ACHN (cell line): ENCODE data around the gene MXRA7.
"Not testable (repeated sequence)": the region's sequence is repeated elsewhere in the genome, so short reads cannot be mapped to it uniquely, and the experiment has no call there.

Source experiments
- DNase-seq: peaks from one replicate; pipeline ENCODE4 v3.0.0-alpha.2; 2015
- in situ Hi-C: cut with HindIII; loops from 2 replicates; pipeline ENCODE4 v1.10.0; 2017; ENCODE audit warnings: low sequenced_read_pairs, low pct_ligation_motif_present, low pct_unique_long_range_greater_than_20kb

The MXRA7 gene

DNA sequence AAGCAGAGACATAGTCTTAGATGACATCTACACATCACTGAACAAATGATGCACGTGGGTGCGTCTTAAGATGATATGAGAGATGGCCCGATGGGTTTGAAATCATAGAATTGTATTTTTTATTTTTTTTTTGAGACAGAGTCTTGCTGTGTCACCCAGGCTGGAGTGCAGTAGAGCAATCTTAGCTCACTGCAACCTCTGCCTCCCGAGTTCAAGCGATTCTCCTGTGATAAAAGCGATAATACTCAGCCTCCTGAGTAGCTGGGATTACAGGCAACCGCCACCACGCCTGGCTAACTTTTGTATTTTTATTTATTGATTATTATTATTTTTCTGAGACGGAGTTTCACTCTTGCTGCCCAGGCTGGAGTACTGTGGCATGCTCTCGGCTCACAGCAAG, 72.5 kb downstream of the MXRA7 start:
- in situ Hi-C loops = no loop called here
- no peak for DNase-seq

DNA sequence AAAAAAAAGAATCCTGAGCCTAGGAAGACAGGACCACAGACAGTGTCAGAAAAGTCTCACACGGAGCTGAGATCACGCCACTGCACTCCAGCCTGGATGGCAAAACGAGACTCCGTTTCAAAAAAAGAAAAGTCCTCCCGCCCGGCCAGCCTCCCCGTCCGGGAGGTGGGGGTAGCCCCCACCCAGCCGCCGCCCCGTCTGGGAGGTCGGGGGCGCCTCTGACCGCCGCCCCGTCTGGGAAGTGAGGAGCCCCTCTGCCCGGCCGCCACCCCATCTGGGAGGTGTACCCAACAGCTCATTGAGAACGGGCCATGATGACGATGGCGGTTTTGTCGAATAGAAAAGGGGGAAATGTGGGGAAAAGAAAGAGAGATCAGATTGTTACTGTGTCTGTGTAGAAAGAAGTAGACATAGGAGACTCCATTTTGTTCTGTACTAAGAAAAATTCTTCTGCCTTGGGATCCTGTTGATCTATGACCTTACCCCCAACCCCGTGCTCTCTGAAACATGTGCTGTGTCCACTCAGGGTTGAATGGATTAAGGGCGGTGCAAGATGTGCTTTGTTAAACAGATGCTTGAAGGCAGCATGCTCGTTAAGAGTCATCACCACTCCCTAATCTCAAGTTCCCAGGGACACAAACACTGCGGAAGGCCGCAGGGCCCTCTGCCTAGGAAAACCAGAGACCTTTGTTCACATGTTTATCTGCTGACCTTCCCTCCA, 74.1 kb downstream of the MXRA7 start:
- DNase-seq, in situ Hi-C loops: not testable (repeated sequence)

DNA sequence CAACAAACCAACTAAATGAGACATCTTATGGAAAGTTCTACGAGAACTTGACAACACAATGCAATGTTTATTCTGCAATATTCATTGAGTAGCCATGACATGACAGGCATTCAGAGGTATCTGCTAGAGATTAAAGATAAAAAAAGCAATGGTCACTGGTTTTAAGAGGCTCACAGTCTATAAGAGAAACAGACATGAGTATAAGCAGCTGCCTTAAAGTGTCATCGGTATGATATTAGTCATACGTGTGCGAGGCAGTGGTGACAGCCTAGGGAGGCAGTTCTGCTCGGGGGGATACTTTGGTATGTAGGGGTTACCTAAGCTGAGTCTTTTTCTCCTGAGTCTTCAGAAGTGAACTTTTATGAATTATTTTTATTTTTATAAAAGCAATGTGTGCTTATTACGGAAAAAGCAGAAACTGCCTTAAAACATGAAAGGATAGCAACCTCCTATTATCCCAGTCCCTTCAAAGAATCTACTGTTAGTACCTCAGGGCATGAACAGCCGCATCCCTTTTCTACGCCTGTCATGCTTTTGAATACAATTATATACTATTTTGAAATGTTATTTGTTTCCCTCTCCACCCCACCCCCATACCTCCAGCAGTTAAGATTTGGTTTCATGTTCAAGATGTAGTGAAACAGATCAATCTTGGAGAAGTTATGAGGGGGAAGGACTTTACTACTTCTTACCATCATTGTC, 75.0 kb downstream of the MXRA7 start:
- in situ Hi-C loops = no loop called here
- no peak for DNase-seq

DNA sequence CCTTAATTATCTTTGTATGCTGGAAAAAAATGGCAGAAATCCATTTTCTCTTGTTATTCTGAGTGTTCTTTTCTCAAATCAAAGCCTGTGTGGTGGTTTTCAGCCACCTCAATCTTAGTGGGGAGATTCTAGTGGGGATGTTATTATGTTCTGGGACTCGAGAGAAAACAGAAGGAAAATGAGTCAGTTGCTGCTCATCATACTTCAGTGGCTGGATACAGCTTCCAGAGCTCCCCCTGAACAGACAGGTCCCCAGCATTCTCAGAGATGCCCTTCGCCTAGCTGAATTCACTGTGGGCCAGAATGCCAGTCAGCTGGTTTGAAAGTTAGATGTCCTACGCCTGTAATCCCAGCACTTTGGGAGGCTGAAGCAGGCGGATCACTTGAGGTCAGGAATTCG, 75.7 kb downstream of the MXRA7 start:
- in situ Hi-C loops = no loop called here
- DNase-seq = no peak

DNA sequence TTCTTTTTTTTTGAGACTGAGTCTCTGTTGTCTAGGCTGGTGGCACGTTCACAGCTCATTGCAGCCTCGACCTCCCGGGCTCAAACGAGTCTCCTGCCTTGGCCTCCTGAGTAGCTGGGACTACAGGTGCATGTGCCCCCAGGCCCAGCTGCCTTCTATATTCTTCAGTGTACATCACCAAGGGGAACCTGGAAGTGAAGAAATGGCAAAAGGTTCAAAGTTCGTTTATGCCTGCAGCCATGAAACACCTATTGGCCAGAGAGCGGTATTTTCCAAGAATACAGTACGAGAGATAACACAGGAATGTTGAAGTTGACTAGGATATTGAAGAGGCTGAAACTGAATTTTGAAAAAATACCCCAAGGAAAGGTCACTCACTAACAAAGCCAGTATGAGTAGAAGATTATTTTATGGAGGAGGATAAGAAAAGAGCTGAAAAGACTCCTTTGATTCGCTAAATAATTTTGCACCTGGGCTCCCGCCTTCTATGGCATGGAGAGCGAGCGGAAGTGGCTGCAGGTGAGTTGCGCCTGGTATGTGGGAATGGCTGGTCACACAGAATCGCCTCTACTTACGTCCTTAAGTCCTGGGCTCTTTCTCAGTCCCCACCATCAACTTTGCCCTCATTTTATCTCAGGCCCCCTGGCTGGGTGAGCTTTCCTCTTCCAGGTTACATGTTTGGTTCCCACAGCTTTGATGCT, 77.0 kb downstream of the MXRA7 start:
- no peak for DNase-seq
- in situ Hi-C loops = no loop called here

DNA sequence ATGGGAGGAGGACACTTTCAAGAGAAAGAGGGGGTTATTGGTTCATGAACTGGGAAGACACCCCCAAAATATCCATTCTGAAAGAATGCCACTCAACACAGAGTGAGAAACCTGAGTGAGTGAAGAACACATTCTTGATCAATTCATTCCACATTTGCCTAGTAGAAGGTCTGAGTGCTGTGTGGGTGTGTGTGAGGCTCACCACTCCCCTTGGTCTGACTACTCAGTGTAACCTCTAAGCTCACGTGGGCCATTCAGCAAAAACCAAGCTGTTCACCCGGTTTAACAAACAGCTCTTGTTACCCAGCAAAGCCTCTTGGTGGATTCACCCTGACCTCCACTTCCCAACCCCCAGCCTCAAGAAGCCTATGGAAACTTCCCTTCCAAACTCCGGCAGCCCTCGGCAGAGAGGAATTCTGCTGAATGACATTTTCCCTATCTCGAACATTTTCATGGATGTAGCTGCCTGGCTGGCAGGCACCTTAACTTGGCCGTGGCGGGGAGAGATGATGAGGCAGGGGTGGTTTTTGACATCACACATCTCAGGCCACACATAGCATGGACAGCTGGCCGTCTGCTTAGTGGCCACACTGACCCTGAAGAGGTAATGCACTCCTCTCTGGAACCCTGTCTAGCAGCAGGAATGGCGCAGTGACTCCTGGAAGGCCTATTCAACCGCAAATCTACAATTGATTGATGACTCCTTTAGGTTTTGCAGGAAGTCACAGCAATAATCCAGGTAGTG, 78.8 kb downstream of the MXRA7 start:
- no peak for DNase-seq
- in situ Hi-C loops = no loop called here

DNA sequence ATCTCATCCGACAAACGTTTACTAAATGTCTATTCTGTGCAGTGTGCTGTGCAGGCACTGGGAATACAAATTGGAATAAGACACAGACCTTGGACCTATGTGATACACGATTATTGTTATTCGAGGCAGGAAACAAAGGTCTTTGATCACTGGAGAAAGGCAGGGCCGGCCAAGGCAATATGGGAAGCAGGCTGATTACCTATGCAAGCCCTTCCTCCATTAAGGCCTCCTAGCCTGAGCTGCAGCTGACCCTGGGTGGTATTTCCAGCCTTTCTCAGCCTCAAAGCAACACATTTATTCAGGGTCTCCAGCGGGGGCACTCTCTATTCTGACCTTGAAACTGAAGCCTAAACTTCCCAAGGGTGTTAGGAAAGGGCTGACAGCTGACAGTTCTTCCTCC, 80.6 kb downstream of the MXRA7 start:
- in situ Hi-C loops = no loop called here
- no peak for DNase-seq
